ENCODE measurements around the gene ZNF814. TPM values are rescaled to one million over a fixed set of nuclear protein-coding genes. Genes with fewer than 3 reads are reported as not detected.

ZNF814 gene
- total RNA-seq, result 4.5 and 6.9 TPM in 2 replicates

GRCh38 chr19:57888560-57889231 lies at the start of gene ZNF814:
Gene ZNF814 (minus strand): TSS chr19:57889037. CDS start chr19:57888802, 235 bp downstream.

GRCh38 chr19:57934820-57935665 lies 46.2 kb upstream of the ZNF814 start, which contains the start of gene ZNF418:
Gene ZNF418 (minus strand): TSS chr19:57935402. CDS start chr19:57933822, 1,580 bp downstream.

GRCh38 chr19:57916168-57916995 lies 27.5 kb upstream of the ZNF814 start, which contains the start of gene ZNF417:
Gene ZNF417 (minus strand): TSS chr19:57916592. CDS start chr19:57916411, 181 bp downstream.

GRCh38 chr19:57849666-57850473 lies 39.0 kb downstream of the ZNF814 start, which contains the start of gene ZNF587:
Gene ZNF587 (plus strand): TSS chr19:57849859. CDS start chr19:57850039, 180 bp downstream.

GRCh38 chr19:57830071-57830602 lies 58.7 kb downstream of the ZNF814 start, which contains the start of gene ZNF587B:
Gene ZNF587B (plus strand): TSS chr19:57830299. CDS start chr19:57830529, 230 bp downstream.

GRCh38 chr19:57814505-57815246 lies 74.2 kb downstream of the ZNF814 start, which contains the start of gene ZNF552:
Gene ZNF552 (minus strand): TSS chr19:57814913. CDS start chr19:57814743, 170 bp downstream.

Other genes starting within 250 kb of the ZNF814 start
- gene ZSCAN4, start 220.1 kb downstream of the ZNF814 start, total RNA-seq, result not detected in 2 replicates
- 8.3 and 18.8 TPM in 2 replicates for gene ZNF551, start 207.1 kb downstream of the ZNF814 start, total RNA-seq
- gene ZNF154, start 179.8 kb downstream of the ZNF814 start, total RNA-seq, result 1.3 and 9.0 TPM in 2 replicates
- gene ZNF671, start 161.4 kb downstream of the ZNF814 start, total RNA-seq, result 5.3 and 29.5 TPM in 2 replicates
- gene ZNF776, start 142.2 kb downstream of the ZNF814 start, total RNA-seq, result 7.6 and 22.8 TPM in 2 replicates
- gene ZNF586, start 119.4 kb downstream of the ZNF814 start, total RNA-seq, result 5.7 and 13.6 TPM in 2 replicates
- gene ZNF552, start 74.1 kb downstream of the ZNF814 start, total RNA-seq, result 2.1 and 3.7 TPM in 2 replicates
- gene ZNF587B, start 58.7 kb downstream of the ZNF814 start, total RNA-seq, result 8.3 and 15.6 TPM in 2 replicates
- gene ZNF587, start 39.2 kb downstream of the ZNF814 start, total RNA-seq, result 16.4 and 20.1 TPM in 2 replicates
- 7.1 and 13.5 TPM in 2 replicates for gene ZNF417, start 27.6 kb upstream of the ZNF814 start, total RNA-seq
- 1.7 TPM in 2 replicates for gene ZNF418, start 46.4 kb upstream of the ZNF814 start, total RNA-seq
- 4.1 and 5.6 TPM in 2 replicates for gene ZNF256, start 58.7 kb upstream of the ZNF814 start, total RNA-seq
- gene C19orf18, start 85.5 kb upstream of the ZNF814 start, total RNA-seq, result not detected in 2 replicates
- gene ZNF606, start 113.8 kb upstream of the ZNF814 start, total RNA-seq, result 9.1 and 37.8 TPM in 2 replicates
- not detected in 2 replicates for gene ZSCAN1, start 145.0 kb upstream of the ZNF814 start, total RNA-seq
- gene ZNF135, start 170.2 kb upstream of the ZNF814 start, total RNA-seq, result 3.2 and 3.5 TPM in 2 replicates
- 38.9 and 83.2 TPM in 2 replicates for gene ZSCAN18, start 209.2 kb upstream of the ZNF814 start, total RNA-seq